GM06990 (cell line): ENCODE results near the gene ATG7.

ENCODE experiments used
- DNase-seq: peaks from one replicate; pipeline ENCODE4 v3.0.0-alpha.2; 2011; ENCODE audit not compliant: insufficient read length; ENCODE audit errors: extremely low read depth
- H3K27me3 ChIP-seq: replicated peaks from 2 replicates; pipeline ENCODE4 v1.6.0; 2011; ENCODE audit warnings: low read length; ENCODE audit not compliant: control insufficient read depth, insufficient read depth
- H3K36me3 ChIP-seq: 2 replicates; pipeline ENCODE4 v1.5.1; 2011; ENCODE audit warnings: low read length; ENCODE audit not compliant: control insufficient read depth, insufficient read depth
- H3K4me3 ChIP-seq: replicated peaks from 2 replicates; pipeline ENCODE4 v1.5.1; 2011; ENCODE audit warnings: low read depth, mild to moderate bottlenecking, control low read depth, low read length
- CTCF ChIP-seq: IDR thresholded peaks from 2 replicates; pipeline ENCODE4 v1.5.1; 2011; ENCODE audit warnings: low read length, control low read depth, mild to moderate bottlenecking, inconsistent platforms; ENCODE audit not compliant: insufficient read depth, poor library complexity, severe bottlenecking

The ATG7 gene

DNA sequence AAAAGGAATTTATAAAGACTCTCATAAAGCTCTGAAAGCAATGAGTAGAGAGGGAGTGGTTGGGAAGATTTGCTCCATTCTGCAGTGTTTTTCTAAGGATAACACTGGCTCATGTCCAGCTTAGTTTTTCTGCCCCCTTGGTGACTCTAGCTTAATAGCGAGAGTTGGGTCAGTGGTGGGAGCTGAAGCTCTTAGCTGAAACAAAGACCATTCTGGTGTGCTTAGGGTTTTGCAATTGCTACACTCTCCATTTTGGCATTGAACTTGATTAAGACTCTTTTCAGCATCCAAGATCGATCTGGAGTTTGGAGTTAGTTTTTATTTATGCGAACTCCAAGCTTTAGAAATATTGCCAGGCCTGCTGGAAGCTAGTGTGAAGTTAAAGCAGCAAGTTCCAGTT is 98.0 kb downstream of the ATG7 start:
- Histone ChIP-seq H3K4me3 (no peak overlapping the region), H3K27me3 (no peaks in the 10 kb centered on the region), H3K36me3 (no peaks in the 10 kb centered on the region; the same call in 1 of the 2 replicates)
- TF ChIP-seq CTCF: no peak
- no peak for DNase-seq

- H3K4me3 ChIP-seq: no peak overlapping the region
- no peaks in the 10 kb centered on the region; the same call in 1 of the 2 replicates for H3K36me3 ChIP-seq
- no peak for DNase-seq
- no peaks in the 10 kb centered on the region for H3K27me3 ChIP-seq
- no peak for TF ChIP-seq CTCF
Measured at GRCh38 chr3:11370966-11371365, 98.8 kb downstream of the ATG7 start.

GRCh38 chr3:11371747-11372146 is 99.5 kb downstream of the ATG7 start:
- TF ChIP-seq CTCF: no peak
- Histone ChIP-seq H3K36me3 (no peaks in the 10 kb centered on the region; the same call in 1 of the 2 replicates), H3K4me3 (no peak overlapping the region), H3K27me3 (no peaks in the 10 kb centered on the region)
- no peak for DNase-seq

DNA sequence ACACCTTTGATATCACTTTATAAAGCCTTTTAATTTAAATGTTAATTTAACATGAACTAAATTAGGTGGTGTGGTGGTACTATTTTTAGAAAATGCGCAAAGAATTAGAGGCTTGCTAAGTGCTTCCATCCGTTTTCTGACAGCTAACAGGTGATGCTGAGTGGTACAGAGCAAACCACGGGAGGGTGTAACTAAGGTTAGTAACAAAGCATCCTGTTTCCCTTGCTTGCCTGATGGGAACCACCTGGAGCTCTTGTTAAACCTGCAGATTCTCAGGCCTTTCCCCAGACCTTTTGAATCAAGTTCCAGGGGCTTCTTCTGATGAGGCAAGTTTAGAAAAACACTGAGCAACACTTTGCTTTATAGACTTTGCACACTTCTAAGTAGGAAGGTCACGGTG is 101.0 kb downstream of the ATG7 start:
- H3K36me3 ChIP-seq: no peaks in the 10 kb centered on the region; the same call in 1 of the 2 replicates
- no peak overlapping the region for H3K4me3 ChIP-seq
- no peaks in the 10 kb centered on the region for H3K27me3 ChIP-seq
- no peak for DNase-seq
- TF ChIP-seq CTCF: no peak

DNA sequence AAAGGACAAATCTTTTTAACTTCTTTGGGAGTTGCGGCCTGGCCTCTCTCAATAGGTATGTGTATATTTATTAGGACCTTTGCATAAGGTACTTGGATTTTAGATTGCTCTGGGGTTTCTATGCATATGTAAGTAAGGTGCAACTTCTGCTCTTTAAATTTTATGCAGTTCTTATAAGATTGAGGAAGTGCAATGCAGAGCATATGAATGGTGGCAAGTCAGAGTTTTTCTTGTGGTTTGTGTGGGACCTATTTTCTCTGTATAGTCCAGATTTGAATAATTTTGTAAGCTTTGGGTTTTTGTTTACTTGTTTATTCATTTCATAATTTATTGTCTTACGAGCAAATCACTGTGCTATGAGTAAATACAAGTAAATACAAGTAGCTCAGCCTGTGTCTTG is 101.5 kb downstream of the ATG7 start:
- Histone ChIP-seq H3K27me3 (no peaks in the 10 kb centered on the region), H3K36me3 (no peaks in the 10 kb centered on the region; the same call in 1 of the 2 replicates), H3K4me3 (no peak overlapping the region)
- DNase-seq: no peak
- no peak for TF ChIP-seq CTCF
